Measurements from ENCODE around the gene C2orf76.
"Not testable (repeated sequence)": the region's sequence is repeated elsewhere in the genome, so short reads cannot be mapped to it uniquely, and the experiment has no call there.

DNA sequence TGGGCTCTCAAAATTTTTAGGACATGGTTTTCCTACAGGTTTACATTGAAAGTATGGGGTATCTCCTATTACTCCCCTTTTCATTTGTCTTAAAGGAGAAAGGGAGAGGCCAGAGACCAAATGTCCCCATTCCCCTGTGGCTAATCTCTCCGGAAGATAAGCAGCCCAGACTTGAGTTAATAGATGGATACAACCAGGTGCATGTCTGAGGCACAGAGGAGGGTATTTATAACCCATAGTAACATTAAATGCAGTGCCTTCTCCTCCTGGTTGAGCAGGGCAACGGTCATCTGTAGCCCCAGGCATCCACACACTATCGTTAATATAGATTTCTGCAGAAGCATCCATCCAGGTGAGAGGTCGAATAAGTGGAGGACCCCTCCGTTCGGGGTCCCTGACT lies 9.8 kb upstream of the C2orf76 start:
- TF ChIP-seq MAFK (IDR thresholded peaks at IDR 0.05; ENCODE audit: partially characterized antibody); POLR2AphosphoS2 (conservative IDR thresholded peaks at IDR 0.05; ENCODE audit: low read length); RAD21 (conservative IDR thresholded peaks at IDR 0.05 in 1 of 2, IDR thresholded peaks at IDR 0.05 in 1 of 2): not testable (repeated sequence)
- TF ChIP-seq, protein P1, sequence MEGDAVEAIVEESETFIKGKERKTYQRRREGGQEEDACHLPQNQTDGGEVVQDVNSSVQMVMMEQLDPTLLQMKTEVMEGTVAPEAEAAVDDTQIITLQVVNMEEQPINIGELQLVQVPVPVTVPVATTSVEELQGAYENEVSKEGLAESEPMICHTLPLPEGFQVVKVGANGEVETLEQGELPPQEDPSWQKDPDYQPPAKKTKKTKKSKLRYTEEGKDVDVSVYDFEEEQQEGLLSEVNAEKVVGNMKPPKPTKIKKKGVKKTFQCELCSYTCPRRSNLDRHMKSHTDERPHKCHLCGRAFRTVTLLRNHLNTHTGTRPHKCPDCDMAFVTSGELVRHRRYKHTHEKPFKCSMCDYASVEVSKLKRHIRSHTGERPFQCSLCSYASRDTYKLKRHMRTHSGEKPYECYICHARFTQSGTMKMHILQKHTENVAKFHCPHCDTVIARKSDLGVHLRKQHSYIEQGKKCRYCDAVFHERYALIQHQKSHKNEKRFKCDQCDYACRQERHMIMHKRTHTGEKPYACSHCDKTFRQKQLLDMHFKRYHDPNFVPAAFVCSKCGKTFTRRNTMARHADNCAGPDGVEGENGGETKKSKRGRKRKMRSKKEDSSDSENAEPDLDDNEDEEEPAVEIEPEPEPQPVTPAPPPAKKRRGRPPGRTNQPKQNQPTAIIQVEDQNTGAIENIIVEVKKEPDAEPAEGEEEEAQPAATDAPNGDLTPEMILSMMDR (IDR thresholded peaks at IDR 0.05): not testable (repeated sequence)

Data from A549 (cell line).